GM21515 (cell line): ENCODE results near the gene PLTP.
"Not testable (repeated sequence)": the region's sequence is repeated elsewhere in the genome, so short reads cannot be mapped to it uniquely, and the experiment has no call there.

Source experiments
- ATAC-seq: cut with Tn5 transposase; IDR thresholded peaks from one replicate; pipeline ENCODE4 v1.9.1; 2021; ENCODE audit not compliant: unreplicated experiment

PLTP gene

GRCh38 chr20:45944965-45945677, 33.2 kb upstream of the PLTP start:
- no peak for ATAC-seq

- no peak for ATAC-seq
These were observed 32.4 kb upstream of the PLTP start for GRCh38 chr20:45944151-45944964.

- ATAC-seq: no peak
These were observed 31.7 kb upstream of the PLTP start for GRCh38 chr20:45943613-45944012.

GRCh38 chr20:45940469-45940868, 28.5 kb upstream of the PLTP start:
- ATAC-seq: no peak

- ATAC-seq: no peak
These were observed 28.1 kb upstream of the PLTP start for GRCh38 chr20:45940053-45940452.

- ATAC-seq: no peak
These were observed 26.9 kb upstream of the PLTP start for GRCh38 chr20:45938727-45939438.

- ATAC-seq: no peak
These were observed 25.8 kb upstream of the PLTP start for GRCh38 chr20:45937765-45938164.

GRCh38 chr20:45935416-45936046, 23.6 kb upstream of the PLTP start:
- ATAC-seq: peak; percentile 23

GRCh38 chr20:45934586-45935415, 22.8 kb upstream of the PLTP start, which contains the start of gene PCIF1:
TSS of gene PCIF1 (plus strand) at chr20:45934683. CDS start at chr20:45939000, 4,317 bp downstream.
- ATAC-seq: peak; percentile 67

GRCh38 chr20:45934046-45934585, 22.2 kb upstream of the PLTP start:
- ATAC-seq: peak; percentile 13

GRCh38 chr20:45933266-45934045, 21.5 kb upstream of the PLTP start:
- no peak for ATAC-seq

- ATAC-seq: not testable (repeated sequence)
These were observed 19.7 kb upstream of the PLTP start for GRCh38 chr20:45931680-45932079.

- no peak for ATAC-seq
These were observed 15.3 kb upstream of the PLTP start for GRCh38 chr20:45927071-45927878.

- no peak for ATAC-seq
These were observed 14.7 kb upstream of the PLTP start for GRCh38 chr20:45926731-45927070.

- no peak for ATAC-seq
These were observed 14.0 kb upstream of the PLTP start for GRCh38 chr20:45925821-45926506.

- no peak for ATAC-seq
These were observed 12.7 kb upstream of the PLTP start for GRCh38 chr20:45924391-45925261.
